GM19099 (cell line): Measurements from ENCODE around the gene ZNF75A.

Experiments
- POLR2A ChIP-seq: IDR thresholded peaks from 3 replicates; pipeline ENCODE4 v1.6.1; 2011; ENCODE audit warnings: low read depth; ENCODE audit not compliant: insufficient read length; ENCODE audit errors: extremely low read depth

The ZNF75A gene

GRCh38 chr16:3305109-3306068 lies at the start of gene ZNF75A, which contains the start of gene TIGD7:
Gene ZNF75A, plus strand, starts transcription at chr16:3305497. Its CDS starts 2,932 bp downstream, at chr16:3308429.
Gene TIGD7, minus strand, starts transcription at chr16:3305430. Its CDS starts 4,816 bp downstream, at chr16:3300614.
- TF ChIP-seq POLR2A: peak; percentile 95

GRCh38 chr16:3256146-3256865 lies 49.0 kb upstream of the ZNF75A start, which contains the start of gene MEFV:
Gene MEFV, minus strand, starts transcription at chr16:3256633. Its CDS starts 46 bp downstream, at chr16:3256587.
- TF ChIP-seq POLR2A: no peak

DNA sequence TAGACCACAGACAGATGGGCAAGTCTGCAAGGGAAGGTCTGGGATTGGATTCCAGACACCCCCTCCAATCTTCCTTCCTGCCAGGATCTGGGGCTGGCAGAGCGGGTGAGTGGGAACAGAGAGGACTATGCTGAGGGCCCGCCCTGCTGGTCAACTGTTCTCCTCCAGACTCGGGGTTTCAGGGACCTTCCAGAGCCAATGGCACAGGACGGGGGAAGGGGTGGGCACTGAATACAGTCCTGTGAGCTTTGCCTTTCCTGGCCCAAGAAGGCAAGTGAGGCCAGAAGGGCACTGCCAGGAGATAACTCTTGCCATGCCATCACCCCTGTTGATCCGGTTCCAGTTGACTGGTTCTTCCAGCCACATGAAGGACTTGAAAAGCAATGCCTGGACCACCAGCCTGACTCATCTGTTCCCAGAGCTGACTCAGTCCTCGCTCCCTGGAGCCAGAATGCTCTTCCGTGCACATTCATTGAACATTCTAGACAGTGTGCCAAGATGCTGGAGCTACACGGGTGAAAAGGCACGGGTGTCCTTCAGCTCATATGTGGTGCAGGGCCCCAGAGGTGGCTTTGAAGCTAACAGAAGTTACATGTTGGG lies 48.3 kb upstream of the ZNF75A start:
- no peak for TF ChIP-seq POLR2A

GRCh38 chr16:3259836-3260235 lies 45.5 kb upstream of the ZNF75A start:
- no peak for TF ChIP-seq POLR2A

GRCh38 chr16:3262517-3262916 lies 42.8 kb upstream of the ZNF75A start:
- no peak for TF ChIP-seq POLR2A

- TF ChIP-seq POLR2A: peak; percentile 88
Observed at GRCh38 chr16:3264137-3265036, 40.9 kb upstream of the ZNF75A start.

GRCh38 chr16:3266873-3267537 lies 38.3 kb upstream of the ZNF75A start:
- no peak for TF ChIP-seq POLR2A

DNA sequence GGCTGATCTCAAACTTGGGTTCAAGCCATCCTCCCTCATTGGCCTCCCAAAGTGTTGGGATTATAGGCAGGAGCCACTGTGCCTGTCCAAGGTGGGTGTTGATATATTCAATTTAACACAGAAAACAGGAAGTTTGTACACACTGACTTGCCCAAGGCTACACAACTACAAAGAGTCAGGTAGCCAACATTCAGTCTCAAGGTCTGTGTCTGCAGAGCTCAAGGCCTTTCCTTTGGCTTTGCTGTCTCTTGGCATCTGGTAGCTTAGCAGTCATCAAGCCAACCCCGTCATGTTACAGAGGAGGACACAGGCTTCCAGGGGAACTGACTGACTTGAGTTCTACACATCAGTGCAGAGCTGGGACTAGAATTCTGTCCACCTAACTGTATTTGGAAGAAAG lies 37.0 kb upstream of the ZNF75A start:
- TF ChIP-seq POLR2A: no peak

DNA sequence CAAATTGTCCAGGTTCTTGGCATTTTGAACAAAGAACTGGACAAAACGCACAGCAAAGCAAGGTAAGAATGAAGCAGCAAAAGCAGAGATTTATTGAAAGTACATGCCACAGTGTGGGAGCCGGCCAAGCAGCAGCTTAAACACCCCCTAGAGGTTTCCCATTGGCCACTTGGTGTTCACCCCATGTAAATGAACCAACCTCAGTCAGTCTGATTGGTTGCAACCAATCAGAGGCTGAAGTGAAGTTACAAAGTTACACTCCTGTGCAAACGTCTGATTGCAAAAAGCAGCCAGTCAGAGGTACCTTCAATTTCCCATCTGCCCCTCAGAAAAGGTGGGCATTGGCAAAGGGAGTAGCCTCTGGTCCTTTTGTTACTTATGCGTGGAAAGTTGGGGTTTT lies 30.8 kb upstream of the ZNF75A start:
- TF ChIP-seq POLR2A: no peak

DNA sequence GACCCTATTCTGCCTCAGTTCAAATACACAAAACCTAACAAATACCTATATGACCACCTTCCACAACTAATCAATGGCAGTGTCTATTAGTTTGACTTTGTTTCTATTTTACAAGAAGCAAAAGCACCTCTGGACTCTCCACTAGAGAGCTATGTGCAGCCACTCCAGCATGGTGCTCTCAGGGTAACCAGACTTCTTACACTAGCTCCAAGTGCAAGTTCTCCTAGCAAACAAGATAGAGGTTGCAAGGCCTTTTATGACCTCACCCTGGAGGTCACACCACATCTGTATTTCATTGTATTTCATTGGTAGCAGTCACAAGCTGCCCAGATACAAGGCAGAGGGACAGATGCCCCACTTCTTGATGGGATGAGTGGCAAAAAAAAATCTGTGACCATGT lies 30.4 kb upstream of the ZNF75A start:
- TF ChIP-seq POLR2A: no peak

GRCh38 chr16:3276679-3277078 lies 28.6 kb upstream of the ZNF75A start:
- no peak for TF ChIP-seq POLR2A

- no peak for TF ChIP-seq POLR2A
Observed at GRCh38 chr16:3281222-3281820, 24.0 kb upstream of the ZNF75A start.

- no peak for TF ChIP-seq POLR2A
Observed at GRCh38 chr16:3282103-3282729, 23.1 kb upstream of the ZNF75A start.
